Tibial artery (tissue), 4 donors: Measurements from ENCODE around the gene IGSF21.

Experiments used
- DNase-seq, 2 donors: peaks; one replicate each; pipeline ENCODE4 v3.0.0-alpha.2; 2019
- H3K27ac ChIP-seq, 2 donors: fragments of 200-600 bp; sonication (generic) in 1 of 2; 1 replicate in 1 of 2; 2 replicates in 1 of 2; pipeline ENCODE4 v1.5.1; 2018 to 2019; ENCODE audit warnings: mild to moderate bottlenecking in 1 of 2
- H3K27me3 ChIP-seq, 2 donors: fragments of 200-600 bp; sonication (generic) in 1 of 2; one replicate each; pipeline versions ENCODE4 v1.5.1 to v1.6.0; 2016 to 2019
- H3K36me3 ChIP-seq, 3 donors: fragments of 200-600 bp; sonication (generic) in 2 of 3; one replicate each; pipeline ENCODE4 v1.5.1; 2016 to 2019; ENCODE audit warnings: mild to moderate bottlenecking in 2 of 3
- H3K4me1 ChIP-seq, 4 donors: fragments of 200-600 bp; sonication (generic) in 2 of 4; 1 replicate in 3 of 4; 2 replicates in 1 of 4; pipeline ENCODE4 v1.5.1; 2016 to 2019
- H3K4me3 ChIP-seq, 2 donors: fragments of 200-600 bp; sonication (generic) in 1 of 2; 1 replicate in 1 of 2; 2 replicates in 1 of 2; pipeline ENCODE4 v1.5.1; 2018 to 2019; ENCODE audit warnings: mild to moderate bottlenecking in 2 of 2
- H3K9me3 ChIP-seq, 3 donors: fragments of 200-600 bp; sonication (generic) in 1 of 3; one replicate each; pipeline ENCODE4 v1.5.1; 2016 to 2019
- CTCF ChIP-seq, 2 experiments: fragments of 200-600 bp in 1 of 2; fragments of 450-650 bp in 1 of 2; IDR thresholded peaks; one replicate each; pipeline ENCODE4 v1.5.1; 2017 to 2019; ENCODE audit warnings: antibody characterized with exemption in 2 of 2, mild to moderate bottlenecking in 1 of 2, moderate library complexity in 1 of 2
- intact Hi-C: fragments of 100-400 bp; cut with DNase I; formaldehyde crosslinking; loops from one replicate; pipeline ENCODE4 v1.15.0; 2023; ENCODE audit warnings: low total_unique reads

The IGSF21 gene

GRCh38 chr1:18262726-18263125 is 155.1 kb downstream of the IGSF21 start:
- DNase-seq: no peak
- no peak for TF ChIP-seq CTCF (IDR thresholded peaks at IDR 0.05)
- Histone ChIP-seq H3K4me1 (no peaks in the 10 kb centered on the region), H3K36me3 (no peaks in the 10 kb centered on the region), H3K9me3 (no peaks in the 10 kb centered on the region), H3K4me3 (no peak overlapping the region), H3K27me3 (peaks cover 0 to 61% of the 10 kb centered on the region in 2 donors), H3K27ac (no peak overlapping the region)
- intact Hi-C loops: no loop called here

GRCh38 chr1:18263547-18264120 is 156.0 kb downstream of the IGSF21 start:
- Histone ChIP-seq H3K27me3 (peaks cover 0 to 54% of the 10 kb centered on the region in 2 donors), H3K36me3 (no peaks in the 10 kb centered on the region), H3K4me3 (no peak overlapping the region), H3K4me1 (no peaks in the 10 kb centered on the region), H3K27ac (no peak overlapping the region), H3K9me3 (peaks cover 0 to under 1% (median 0%) of the 10 kb centered on the region in 3 donors)
- DNase-seq: no peak
- TF ChIP-seq CTCF (IDR thresholded peaks at IDR 0.05): no peak
- intact Hi-C loops: no loop called here

- H3K27ac ChIP-seq: no peak overlapping the region
- intact Hi-C loops: no loop called here
- DNase-seq: no peak
- no peak for TF ChIP-seq CTCF (IDR thresholded peaks at IDR 0.05)
- no peak overlapping the region for H3K4me3 ChIP-seq
- H3K27me3 ChIP-seq: peaks cover 0 to 51% of the 10 kb centered on the region in 2 donors
- no peaks in the 10 kb centered on the region for H3K36me3 ChIP-seq
- peaks cover 0 to 5% (median 0%) of the 10 kb centered on the region in 3 donors for H3K9me3 ChIP-seq
- H3K4me1 ChIP-seq: no peaks in the 10 kb centered on the region
These were observed 156.9 kb downstream of the IGSF21 start for GRCh38 chr1:18264450-18265039.

GRCh38 chr1:18265641-18266040 is 158.0 kb downstream of the IGSF21 start:
- TF ChIP-seq CTCF (IDR thresholded peaks at IDR 0.05): no peak
- Histone ChIP-seq H3K4me3 (no peak overlapping the region), H3K4me1 (no peaks in the 10 kb centered on the region), H3K27ac (no peak overlapping the region), H3K36me3 (no peaks in the 10 kb centered on the region), H3K9me3 (peaks cover 0 to 5% (median 0%) of the 10 kb centered on the region in 3 donors), H3K27me3 (peaks cover 0 to 60% of the 10 kb centered on the region in 2 donors)
- DNase-seq: no peak
- intact Hi-C loops: no loop called here

GRCh38 chr1:18266391-18266790 is 158.8 kb downstream of the IGSF21 start:
- Histone ChIP-seq H3K27me3 (peaks cover 0 to 61% of the 10 kb centered on the region in 2 donors), H3K4me3 (no peak overlapping the region), H3K27ac (no peak overlapping the region), H3K36me3 (no peaks in the 10 kb centered on the region), H3K9me3 (peaks cover 0 to 5% (median 0%) of the 10 kb centered on the region in 3 donors), H3K4me1 (no peaks in the 10 kb centered on the region)
- TF ChIP-seq CTCF (IDR thresholded peaks at IDR 0.05): no peak
- intact Hi-C loops: no loop called here
- DNase-seq: no peak
